Activated gamma-delta T cell treated with Interleukin-2 at 50 U/mL for 16 hours (primary cell): ENCODE data around the gene PVRIG.
"Not testable (repeated sequence)": the region's sequence is repeated elsewhere in the genome, so short reads cannot be mapped to it uniquely, and the experiment has no call there.

ENCODE experiments used
- DNase-seq: peaks from one replicate; pipeline ENCODE4 v3.0.0-alpha.2; 2020

The PVRIG gene

GRCh38 chr7:100243385-100243784 is 23.6 kb downstream of the PVRIG start:
- DNase-seq, result peak; percentile 48

- not testable (repeated sequence) for DNase-seq
Measured at GRCh38 chr7:100244988-100245605, 25.3 kb downstream of the PVRIG start.

DNA sequence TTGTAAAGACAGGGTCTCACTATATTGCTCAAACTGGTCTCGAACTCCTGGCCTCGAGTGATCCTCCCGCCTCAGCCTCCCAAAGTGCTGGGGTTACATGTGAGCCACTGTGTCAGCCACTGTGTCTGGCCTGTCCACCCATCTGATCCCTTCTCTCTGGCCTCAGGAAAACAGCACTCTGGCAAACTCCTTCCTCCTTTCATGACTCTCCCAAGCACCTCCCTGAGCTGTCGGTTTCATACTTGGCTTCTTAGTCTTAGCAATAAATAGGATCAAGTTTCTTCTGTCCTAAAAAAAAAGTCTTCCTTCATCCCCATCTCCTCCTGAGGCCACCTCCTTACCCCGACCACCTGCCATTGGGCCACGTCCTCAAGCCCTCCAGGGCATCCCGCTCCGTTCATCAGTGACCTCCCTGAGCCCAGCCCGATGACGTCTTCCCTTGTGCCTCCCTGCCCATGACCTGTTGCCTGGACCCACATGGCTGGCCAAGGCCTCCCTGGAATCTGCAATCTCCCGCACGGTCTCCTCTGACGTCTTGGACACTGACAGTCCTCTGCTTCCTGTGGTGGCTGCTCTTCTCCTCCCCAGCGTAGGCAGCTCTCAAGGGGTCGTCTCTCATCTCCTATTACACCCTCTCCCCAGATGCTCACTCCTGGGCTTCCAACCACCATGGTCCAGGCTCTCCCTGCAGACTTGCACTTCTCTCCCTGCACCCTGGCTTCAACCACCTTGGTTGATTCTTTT is 26.5 kb downstream of the PVRIG start:
- not testable (repeated sequence) for DNase-seq

GRCh38 chr7:100246865-100247137 is 27.1 kb downstream of the PVRIG start:
- DNase-seq, result not testable (repeated sequence)

DNA sequence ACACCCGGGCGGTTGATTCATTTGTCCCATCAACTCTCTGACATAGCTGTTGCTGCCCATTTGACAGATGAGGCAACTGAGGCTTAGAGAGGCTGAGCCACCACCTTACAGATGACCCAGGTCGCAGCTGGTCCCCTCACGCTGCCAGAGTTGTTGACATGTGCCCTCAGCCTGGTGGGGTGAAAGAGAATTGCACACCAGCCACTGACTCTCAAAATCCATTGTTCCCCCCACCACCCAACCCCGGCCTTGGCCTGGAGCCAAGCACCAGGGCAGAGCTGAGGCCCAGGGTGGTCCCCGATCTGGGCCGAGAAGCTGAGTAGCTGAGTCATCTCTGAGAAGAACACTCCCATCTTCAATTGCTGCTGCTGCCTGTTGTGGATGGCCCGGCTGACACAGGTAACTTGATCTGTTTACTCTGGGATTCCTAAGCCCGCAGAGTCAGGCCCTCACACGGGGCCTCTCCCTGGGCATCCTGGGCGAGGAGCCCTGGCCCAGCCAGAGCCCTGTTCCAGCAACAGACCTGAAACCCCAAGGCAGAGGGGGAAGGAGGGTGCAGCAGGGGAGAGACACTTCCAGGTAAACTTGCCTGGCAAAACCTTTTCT is 27.5 kb downstream of the PVRIG start:
- no peak for DNase-seq

DNA sequence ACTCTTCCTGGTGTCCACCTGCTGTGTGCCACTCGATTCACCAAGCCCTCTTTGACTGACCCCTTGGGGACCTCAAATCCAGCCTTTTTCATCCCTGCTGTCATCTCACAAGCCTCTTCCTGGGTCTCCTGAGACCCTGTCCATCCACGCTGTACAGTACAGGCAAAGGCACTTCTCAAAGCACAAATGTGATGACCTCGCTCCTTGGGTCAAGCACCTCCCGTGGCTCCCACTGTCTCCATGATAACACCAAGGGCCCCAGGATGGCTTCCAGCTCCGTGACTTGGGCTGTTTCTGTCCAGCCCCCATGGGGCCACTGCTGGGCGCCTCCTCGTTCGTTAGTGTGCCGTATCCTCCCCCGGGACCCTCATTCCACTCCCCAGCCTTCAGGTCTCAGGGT is 28.7 kb downstream of the PVRIG start:
- DNase-seq, result no peak

- DNase-seq, result no peak
Measured at GRCh38 chr7:100257017-100257416, 37.3 kb downstream of the PVRIG start.

DNA sequence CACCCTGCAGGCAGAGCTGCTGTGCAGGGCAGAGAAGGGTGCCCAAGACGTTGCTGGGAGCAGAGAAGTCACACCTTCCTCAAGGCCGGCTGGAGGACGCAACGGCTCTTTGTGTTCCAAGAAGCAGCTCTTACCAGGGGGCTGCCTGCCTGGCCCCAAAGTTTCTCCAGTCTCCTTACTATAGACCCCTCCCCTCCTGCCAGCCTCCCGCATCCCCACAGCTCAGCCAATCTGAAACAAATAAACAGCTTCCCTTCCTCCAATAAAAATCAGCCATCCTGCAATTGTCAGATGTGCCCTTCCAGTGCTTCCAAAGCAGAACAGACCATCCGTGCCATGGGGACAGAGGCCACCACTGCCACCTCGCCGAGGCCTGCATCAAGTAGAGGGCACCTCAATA is 40.2 kb downstream of the PVRIG start:
- not testable (repeated sequence) for DNase-seq

DNA sequence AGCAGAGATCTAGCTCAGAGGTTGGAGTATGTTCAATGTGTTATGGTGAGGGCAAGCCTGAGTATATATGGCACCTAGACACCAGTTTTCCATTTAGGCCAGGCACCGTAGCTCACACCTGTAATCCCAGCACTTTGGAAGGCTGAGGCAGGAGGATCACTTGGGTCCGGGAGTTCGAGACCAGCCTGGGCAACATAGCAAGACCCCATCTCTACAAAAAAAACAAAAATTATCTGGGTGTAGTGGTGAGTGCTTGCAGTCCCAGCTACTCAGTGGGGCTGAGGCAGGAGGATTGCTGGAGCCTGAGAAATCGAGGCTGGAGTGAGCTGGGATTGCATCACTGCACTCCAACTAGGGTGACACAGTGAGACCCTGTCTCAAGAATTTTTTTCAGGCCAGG is 43.1 kb downstream of the PVRIG start:
- not testable (repeated sequence) for DNase-seq

DNA sequence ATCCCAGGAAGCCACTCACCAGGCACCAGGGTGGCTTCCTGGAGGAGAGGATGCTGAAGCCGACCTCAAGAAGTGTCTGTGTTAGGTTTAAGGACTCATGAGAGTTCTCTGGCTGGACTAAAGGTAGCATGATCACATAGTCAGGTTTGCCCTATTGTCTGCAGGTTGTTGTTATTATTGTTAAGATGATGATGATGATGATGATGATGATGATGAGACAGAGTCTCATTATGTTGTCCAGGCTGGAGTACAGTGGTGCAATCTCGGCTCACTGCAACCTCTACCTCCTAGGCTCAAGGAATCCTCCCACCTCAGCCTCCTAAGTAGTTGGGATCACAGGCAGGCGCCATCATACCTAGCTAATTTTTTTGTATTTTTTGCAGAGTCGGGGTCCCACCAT is 44.5 kb downstream of the PVRIG start:
- not testable (repeated sequence) for DNase-seq

- not testable (repeated sequence) for DNase-seq
Measured at GRCh38 chr7:100264669-100265165, 45.0 kb downstream of the PVRIG start.

DNA sequence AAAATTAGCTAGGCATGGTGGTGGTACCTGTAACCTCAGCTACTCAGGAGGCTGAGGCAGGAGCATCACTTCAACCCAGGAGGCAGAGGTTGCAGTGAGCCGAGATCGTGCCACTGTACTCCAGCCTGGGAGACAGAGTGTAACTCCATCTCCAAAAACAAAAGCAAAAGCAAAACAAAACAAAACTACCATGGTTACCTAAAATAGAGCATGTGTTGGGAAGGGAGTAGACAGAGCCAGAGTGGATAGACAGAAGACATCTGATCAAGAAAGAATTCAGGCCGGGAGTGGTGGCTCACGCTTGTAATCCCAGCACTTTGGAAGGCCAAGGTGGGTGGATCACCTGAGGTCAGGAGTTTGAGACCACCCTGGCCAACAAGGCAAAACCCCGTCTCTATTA is 46.1 kb downstream of the PVRIG start:
- not testable (repeated sequence) for DNase-seq

DNA sequence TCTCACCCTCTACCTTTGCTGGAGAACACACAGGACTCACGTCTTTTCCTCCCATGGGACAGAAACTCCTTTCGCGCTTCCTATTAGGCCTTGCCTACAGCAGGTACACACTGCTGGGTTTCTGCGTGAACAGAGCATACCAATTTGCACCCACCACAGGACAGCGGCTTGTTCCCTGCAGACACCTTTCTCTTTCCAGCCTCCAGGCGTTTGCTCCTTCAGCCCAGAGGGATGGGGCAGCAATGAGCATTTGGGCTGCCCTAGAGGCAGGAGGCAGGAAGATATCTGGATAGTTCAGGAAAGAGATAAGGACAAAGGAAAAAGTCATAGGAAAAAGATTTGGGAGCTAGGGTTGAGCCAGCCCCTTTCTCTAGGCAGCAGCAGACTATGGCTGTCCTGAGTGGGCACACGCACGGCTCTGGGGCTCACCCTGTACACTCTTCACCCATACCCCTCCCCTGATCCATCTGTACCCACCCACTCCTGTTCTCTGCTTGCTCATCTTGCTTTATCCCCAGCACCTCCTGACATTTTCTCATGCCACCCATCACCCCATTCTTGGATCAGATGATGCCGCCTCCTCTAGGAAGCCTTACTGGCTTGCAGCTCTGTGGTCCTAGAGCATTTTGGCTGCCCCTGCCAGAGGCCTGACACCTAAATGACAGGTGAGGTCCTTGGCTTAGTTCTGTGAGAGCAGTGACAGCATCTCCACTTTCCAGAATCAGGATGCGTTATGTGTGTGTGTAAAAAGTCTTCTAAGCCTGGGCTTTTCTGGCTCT is 47.0 kb downstream of the PVRIG start:
- DNase-seq, result no peak

GRCh38 chr7:100267648-100268047 is 47.9 kb downstream of the PVRIG start:
- DNase-seq, result no peak

GRCh38 chr7:100268882-100269281 is 49.1 kb downstream of the PVRIG start:
- DNase-seq, result not testable (repeated sequence)

- DNase-seq, result not testable (repeated sequence)
Measured at GRCh38 chr7:100269306-100270045, 49.7 kb downstream of the PVRIG start.

- DNase-seq, result not testable (repeated sequence)
Measured at GRCh38 chr7:100270046-100270918, 50.5 kb downstream of the PVRIG start.
